GM18507 (cell line): ENCODE data around the gene AHNAK.
"Not testable (repeated sequence)": the region's sequence is repeated elsewhere in the genome, so short reads cannot be mapped to it uniquely, and the experiment has no call there.

ENCODE experiments used
- DNase-seq: peaks from one replicate; pipeline ENCODE4 v3.0.0; 2011; ENCODE audit warnings: low read depth; ENCODE audit not compliant: insufficient read length; ENCODE audit errors: extremely low spot score
- FAIRE-seq: peaks from 2 replicates; lab custom pipeline; 2011; peaks lifted over from hg19 to GRCh38; lab: Jason Lieb, UNC

Gene AHNAK

DNA sequence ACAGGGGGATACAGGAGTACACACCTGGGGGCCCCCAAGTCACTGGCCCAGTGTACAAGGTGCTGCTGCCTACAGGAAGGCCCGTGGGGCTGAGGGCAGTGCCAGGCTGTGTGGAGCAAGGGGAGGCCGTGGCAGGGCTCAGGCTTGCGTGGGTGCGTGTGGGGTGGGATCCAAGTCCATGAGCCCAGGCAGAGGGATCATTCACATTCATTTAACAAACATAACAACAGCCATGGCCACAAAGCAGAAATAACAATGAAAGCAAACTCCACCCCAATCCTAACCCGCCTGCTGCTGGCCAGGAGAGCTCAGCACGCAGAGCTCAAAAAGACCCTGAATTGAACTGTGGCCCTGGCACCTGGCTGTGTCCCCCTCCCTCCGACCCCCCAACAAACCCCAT lies 144.8 kb downstream of the AHNAK start:
- no peak for DNase-seq
- FAIRE-seq = no peak

DNA sequence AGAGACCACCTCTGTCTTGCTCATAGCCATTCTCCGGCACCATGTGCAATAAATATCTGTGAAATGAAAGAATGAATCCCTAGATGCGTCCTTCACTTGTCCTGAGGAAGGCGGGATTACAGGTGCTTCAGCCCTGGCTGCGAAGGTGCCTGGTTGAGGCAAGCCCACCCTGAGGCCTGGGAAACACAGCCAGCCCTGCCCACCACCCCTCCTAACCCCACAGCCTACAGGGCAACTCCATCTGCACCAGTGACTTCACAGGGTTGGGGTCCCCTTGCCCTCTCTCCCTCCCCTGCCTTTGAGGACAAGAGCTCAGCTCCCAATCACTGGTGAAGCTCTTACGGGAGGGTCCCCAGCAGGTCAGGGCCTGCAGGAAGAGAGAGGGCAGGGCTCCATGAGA lies 145.2 kb downstream of the AHNAK start:
- no peak for FAIRE-seq
- no peak for DNase-seq

DNA sequence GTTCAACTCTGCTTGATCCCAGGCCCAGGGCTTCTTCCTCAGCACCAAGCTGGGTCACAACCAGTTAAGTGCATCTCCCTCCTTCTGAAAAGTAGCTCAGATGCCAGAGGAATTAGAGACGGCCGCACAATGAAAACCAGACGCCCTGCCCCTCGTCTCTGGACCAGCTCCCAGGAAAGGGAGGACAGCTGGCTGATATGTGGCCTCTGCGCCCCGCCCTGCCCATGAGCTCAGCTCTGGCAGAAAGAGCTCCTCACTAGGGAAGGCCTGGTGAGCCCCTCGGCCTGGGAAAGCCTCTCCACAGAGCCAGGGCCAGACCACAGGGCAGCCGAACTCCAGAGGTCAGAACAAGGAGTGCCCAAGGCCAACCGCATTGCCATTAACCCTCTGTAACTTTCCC lies 145.8 kb downstream of the AHNAK start:
- FAIRE-seq (no peak), DNase-seq (no peak)

DNA sequence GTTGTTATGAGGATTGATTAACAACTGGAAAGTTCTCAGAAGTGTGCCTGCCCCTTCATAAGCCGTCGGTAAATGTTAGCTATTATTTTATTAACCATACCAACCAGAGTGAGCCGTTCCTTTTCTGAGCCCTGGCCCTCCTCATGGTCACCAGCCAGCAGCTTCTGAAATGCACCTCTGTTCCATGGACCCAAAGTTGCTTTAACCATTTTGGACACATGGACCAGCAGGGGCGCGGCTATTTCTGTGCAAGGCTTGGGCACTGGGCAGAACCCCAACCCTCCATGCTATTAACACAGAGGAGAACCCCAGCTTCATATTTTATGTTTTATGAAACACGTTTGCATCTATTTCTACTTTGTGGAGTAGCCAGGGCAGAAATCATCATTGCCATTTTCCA lies 146.3 kb downstream of the AHNAK start:
- FAIRE-seq = no peak
- DNase-seq = no peak

DNA sequence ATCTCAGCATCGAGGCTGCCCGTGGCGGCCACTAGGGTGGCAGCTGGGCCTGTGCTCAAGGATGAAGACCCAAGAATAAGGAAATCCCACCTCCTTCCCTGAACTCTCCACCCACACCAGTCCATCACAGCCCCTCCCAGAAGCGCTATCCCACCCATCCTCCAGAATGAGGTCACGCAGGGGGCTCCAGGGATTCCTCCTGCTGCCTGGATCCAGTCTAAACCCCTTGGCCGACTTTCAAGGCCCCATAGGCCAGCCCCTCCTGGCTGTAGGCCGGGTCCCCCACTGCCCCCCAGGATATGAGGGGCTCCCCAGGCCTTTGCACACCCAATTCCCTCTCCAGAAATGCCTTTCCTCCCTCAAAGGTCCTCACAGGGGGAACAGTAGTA lies 146.7 kb downstream of the AHNAK start:
- no peak for FAIRE-seq
- no peak for DNase-seq

DNA sequence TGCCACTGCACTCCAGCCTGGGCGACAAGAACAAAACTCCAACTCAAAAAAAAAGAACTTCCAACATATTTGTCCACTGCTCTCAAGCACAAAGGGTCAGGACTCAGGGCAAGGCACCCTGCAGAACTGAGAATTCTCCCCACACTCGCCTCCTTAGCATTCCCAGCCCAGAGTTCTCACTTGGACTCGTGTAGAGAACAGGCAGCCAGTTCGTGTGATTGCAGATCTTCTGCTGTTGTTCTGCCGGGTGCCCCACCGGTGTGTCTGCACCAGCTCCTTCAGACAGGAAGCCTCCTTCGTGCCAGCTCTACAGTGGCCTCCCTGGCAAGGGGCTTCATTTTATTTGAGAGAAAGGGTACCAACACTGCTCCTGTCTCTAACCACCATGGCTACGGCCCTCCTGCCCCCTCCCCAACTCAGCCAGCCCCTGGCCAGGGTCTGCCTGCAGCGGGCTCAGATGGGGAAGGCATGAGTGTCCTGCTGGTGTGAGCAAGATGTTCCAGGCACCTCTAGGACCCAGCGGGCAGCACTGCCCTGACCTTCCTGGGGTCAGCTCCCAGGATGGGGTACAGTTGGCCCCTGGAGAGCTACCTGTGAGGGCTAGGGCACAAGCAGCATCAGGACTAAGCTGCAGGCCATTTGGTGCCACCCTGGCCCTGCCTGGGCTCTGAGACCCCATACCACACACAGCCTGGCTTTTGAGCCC lies 147.3 kb downstream of the AHNAK start:
- no peak for DNase-seq
- FAIRE-seq = no peak

DNA sequence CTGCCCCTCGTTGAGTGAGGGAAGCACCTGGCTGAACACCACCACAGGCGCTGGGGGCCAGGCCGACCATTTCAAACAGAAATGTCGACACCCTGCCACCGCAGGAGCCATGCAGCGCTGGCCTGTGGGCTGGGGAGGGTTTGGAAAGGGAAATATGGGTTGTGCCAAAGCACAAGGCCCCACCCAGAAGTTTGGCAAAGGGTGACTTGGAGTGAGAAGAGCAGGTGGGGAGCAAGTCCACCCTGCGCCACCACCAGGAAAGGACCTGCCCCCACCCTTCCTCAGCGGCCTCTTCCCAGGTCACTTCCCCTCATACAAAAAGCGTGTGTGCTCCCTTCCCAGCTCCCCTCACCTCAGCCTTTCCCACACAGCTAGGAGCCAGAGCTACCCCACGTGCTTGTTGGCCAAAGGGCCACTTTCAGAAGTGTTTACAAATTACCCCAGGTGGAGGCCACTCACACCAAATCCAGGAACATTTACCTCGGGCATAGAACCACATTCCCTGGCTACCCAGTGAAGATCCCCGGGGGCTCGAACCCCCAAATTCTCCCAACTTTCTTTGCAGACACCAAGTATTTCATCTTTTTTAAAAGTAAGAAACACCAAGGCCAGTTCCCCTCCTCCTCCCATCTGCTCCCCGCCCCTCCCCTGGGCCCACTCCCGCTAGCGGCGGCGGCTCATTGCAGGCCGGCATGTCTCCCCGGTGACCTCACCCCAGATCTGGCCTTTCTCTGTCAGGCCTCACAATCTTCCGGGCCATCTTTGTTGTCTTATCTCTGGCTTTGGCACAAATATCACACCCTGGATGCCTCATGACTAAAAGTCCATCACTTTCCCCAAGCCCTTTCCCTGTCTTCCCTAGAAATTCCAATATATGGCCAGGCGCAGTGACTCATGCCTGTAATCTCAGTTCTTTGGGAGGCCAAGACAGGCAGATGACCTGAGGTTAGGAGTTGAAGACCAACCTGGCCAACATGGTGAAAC lies 148.3 kb downstream of the AHNAK start:
- no peak for DNase-seq
- no peak for FAIRE-seq

DNA sequence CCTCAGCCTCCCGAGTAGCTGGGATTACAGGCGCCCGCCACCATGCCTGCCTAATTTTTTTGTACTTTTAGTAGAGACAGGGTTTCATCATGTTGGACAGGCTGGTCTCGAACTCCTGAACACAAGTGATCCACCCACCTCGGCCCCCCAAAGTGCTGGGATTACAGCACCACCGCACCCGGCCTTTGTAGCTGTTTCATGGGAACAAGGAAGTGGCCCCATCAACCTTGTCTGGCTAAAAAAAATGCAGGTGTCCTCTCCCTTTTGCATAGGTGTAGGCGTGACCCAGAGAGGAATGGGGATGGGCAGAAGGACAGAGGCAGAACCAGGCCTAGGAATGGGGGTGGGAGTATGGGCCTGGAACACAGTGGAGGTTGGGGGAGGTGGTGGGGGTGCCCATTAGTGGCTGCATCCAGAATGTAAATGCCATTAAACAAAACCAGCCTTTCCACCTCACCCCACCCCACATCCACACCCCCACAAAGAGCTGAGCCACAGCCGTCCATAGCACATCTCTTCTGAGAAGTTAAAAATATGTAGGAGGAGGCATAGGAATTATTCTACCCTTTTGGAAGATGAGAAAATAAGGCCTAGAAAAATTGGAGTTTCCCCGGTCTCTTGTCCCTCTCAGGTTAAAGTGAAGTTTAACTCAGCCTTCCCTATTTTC lies 150.6 kb downstream of the AHNAK start:
- DNase-seq (no peak), FAIRE-seq (no peak)

DNA sequence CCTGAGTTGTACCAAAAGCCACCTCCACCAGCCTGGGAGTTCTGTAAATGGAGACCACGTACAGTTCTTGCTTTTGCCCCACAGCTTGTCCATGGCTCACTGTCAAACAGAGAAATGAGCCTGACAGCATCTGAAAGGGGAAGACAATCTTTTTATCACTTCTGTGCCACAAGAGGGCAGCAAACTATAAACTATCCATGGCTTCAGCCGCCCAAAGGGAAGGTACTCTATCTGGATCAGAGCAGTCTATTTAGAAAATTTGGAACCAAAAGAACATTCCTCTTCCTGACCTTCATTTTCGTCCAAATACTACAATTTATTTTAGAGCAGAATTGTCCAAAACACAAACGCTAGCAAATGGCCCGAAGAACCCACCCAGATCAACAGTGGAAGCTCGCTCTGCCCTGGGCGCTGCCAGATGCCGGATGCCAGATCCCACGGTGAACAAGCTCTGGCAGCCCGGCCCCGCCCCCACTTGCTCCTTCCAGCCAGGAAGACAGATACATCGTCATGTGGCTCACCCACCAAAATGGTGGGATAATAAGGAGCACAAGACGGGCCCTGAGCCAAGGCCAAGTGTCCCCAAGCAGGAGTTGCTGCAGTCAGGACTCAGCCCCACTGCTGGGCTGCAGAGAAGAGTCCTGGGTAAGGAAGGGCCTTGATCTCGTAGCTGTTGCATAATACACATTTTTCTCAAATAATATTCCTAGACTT lies 151.6 kb downstream of the AHNAK start:
- FAIRE-seq (peak; percentile 74), DNase-seq (peak; percentile 54)

DNA sequence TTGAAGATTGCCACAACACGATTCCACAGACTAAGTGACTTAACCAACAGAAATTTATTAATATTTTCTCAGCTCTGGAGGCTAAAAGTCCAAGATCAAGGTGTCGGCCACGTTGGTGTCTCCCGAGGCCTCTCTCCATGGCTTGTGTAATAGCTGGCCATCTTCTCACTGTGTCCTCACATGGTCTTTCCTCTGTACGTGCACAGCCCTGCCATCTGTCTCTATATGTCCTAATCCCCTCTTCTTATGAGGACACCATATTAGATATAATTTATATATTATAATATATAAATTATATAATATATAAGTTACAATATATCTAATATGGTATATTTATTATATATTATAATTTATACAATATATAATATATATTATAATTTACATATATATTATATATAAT lies 152.9 kb downstream of the AHNAK start:
- no peak for FAIRE-seq
- no peak for DNase-seq

DNA sequence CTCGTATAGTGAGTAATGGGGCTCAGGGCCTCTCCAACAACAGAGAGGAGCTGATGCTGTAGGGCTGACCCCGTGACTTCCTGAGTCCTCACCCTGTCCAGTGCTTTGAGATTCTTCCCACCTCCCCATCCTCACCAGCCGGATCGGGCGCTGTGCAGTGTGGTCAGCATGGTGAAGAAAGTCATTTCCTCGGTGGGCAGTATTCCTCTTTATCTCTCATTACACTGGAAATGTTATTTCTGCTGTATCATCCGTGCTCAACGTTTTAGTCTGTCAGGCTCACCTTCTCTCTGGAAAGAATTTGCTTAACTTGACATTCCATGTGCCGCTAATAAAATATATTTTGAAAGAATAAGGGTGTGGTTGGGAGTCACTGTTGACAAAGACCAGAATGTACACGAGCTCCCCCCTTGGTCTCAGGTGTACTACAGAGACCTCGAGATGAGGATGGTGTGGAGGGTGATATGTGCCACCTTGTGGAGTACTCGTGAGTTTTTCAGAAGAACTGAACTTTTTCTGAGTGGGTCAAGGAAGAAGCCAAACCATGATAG lies 153.5 kb downstream of the AHNAK start:
- FAIRE-seq (peak; percentile 63), DNase-seq (no peak)

DNA sequence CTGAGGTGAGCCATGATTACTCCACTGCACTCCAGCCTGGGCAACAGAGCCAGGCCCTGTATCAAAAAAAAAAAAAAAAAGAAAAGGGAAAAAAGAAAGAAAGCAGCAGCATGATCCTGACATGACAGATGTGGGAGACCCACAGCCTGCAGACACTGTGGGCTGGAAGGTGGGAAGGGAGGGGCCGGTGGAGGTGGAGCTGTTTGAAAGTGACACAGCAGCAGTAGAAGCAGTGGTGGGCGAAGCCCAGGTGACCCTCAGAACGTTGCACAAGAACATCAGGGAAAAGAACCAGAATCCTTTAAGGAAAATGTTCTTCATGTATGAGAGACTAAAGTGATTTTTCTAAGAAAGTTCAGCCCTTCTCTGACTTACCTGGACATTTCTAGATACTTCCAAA lies 154.1 kb downstream of the AHNAK start:
- FAIRE-seq = no peak

DNA sequence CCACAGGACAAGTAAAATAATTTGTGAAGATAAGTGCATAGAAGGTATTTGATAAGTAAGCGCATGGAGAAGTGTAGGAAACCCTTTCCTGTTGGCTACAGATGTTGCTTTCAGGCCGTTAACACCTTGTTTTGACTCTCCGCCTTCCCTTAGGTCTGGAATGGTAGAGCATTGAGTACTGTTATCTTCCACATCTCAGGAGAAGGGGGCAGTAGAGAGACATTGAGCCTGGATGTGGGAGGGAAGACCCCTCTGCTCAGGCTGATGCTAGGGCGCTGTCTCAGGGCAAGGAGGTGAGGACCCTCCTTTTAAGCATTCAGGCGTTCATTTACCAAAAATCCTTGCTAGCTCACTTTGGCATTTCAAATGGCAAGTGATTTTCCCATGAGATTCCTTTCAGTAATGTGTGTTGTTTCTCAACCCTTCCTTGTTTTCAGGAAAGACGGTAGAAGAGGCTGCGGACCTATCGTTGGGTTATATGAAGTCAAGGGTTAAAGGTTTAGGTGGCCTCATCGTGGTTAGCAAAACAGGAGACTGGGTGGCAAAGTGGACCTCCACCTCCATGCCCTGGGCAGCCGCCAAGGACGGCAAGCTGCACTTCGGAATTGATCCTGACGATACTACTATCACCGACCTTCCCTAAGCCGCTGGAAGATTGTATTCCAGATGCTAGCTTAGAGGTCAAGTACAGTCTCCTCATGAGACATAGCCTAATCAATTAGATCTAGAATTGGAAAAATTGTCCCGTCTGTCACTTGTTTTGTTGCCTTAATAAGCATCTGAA lies 154.8 kb downstream of the AHNAK start:
- FAIRE-seq (no peak), DNase-seq (no peak)

More for the DNA sequence above, 154.1 kb downstream of the AHNAK start:
- no peak for DNase-seq

DNA sequence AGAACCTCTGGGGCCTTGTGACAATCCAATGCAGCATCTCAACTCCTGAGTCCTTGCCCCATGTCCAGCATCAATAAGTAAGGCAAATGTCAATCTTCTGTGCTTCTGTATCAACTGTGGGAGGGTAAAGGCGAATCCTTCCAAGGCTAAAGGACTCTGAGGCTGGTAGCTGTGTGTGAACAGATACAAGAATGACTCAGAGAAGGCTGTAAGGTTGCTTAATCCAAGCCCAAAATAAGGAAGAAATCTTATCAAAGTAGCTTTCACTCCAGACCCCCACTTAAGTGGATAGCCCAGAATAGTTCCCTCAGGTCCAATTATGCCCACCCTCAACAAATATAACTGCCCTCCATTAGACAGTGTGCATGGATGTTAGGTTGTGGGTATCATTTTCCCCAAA lies 155.9 kb downstream of the AHNAK start:
- FAIRE-seq (no peak), DNase-seq (no peak)

DNA sequence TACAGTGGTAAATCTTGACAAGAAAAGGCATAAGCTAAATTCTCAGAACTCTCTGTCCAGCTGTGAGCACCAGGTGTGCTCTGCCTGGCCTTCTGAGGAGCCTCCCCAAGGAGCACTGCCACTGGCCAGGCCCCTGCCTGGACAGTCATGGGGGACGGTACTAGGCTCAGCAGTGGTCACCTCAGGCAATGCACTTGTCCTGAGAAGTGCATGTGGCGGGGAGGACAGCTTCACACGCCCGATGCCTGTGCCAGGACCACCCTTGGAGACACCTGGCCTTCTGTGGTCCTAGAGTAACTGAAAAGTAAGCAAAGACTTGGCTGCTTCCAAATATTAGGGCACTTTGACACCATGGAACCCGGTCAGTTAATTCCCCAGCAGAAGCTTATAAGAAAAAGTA lies 156.4 kb downstream of the AHNAK start:
- FAIRE-seq = no peak

DNA sequence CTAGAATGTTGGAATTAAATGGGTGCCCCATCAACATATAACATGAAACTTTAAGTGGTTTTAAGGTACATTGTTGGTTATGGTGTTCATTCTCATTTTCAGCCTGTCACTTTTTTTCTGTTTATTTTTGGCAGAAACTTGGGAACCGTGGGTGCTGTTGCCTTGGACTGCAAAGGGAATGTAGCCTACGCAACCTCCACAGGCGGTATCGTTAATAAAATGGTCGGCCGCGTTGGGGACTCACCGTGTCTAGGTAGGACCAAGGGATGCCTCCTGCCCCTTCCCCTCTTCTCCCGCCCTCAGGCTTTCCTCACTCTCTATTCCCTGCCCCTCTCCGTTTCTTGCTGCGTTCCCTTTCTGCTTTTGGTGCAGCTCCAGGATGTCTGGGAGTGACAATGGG lies 157.6 kb downstream of the AHNAK start:
- DNase-seq = no peak

More for the DNA sequence above, 156.4 kb downstream of the AHNAK start:
- DNase-seq = no peak

DNA sequence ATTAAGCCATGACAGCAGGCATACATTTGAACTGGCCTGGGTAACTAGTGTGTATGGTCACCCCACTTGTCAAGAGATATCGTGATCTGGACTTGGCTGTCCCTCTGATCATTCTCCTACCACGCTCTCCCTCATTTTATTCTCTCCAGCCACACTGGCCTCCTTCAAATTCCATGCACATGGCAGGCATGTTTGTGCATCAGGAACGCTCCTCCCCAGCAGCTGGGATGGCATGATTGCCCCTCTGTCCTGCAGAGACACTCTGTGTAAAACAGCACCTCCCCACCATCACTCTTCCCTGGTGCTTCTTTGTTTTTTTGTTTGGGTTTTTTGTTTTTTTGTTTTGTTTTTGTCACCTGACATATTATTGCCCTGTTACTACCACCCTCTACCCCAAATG lies 159.2 kb downstream of the AHNAK start:
- no peak for FAIRE-seq
- no peak for DNase-seq

More for the DNA sequence above, 157.6 kb downstream of the AHNAK start:
- FAIRE-seq = no peak

DNA sequence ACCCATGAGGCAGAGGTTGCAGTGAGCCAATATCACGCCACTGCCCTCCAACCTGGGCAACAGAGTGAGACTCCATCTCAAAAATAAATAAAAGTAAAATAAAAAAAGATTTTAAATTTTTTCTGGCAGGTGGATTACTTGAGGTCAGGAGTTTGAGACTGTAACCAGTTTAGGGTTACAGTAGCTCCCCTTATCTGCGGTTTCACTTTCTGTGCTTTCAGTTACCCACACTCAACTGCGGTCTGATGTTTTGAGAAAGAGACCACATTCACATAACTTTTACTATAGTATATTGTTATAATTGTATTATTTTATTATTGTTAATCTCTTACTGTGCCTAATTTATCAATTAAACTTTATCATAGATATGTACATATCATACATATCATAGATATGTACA lies 160.5 kb downstream of the AHNAK start:
- not testable (repeated sequence) for DNase-seq, FAIRE-seq

DNA sequence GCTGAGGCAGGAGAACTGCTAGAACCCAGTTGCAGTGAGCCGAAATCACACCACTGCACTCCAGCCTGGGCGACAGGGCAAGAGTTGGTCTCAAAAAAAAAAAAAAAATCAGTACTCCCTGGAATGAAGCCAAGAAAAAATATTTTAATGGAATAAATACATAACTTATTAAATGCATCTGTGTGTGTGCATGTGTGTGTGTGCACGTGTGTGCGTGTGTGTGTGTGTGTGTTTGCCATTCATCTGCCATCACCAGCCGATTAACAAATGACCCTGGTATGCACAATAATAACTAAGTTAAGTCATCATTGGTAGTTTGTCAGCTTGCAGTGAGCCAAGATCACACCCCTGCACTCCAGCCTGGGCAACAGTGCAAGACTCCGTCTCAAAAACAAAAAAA lies 162.8 kb downstream of the AHNAK start:
- DNase-seq = no peak
- no peak for FAIRE-seq
